ENCODE data around the gene ARL5A.
"Not testable (repeated sequence)": the region's sequence is repeated elsewhere in the genome, so short reads cannot be mapped to it uniquely, and the experiment has no call there.

Gene ARL5A

GRCh38 chr2:151803811-151804210, 24.4 kb downstream of the ARL5A start:
- H3K27ac ChIP-seq: no peak overlapping the region
- no peak overlapping the region for H3K4me3 ChIP-seq (ENCODE audit: low read depth, low read length)
- H3K36me3 ChIP-seq (replicated peaks): peaks cover 9% of the 10 kb centered on the region
- in situ Hi-C loops (cut with HindIII; ENCODE audit: low pct_ligation_motif_present, low sequenced_read_pairs): no loop called here
- no peaks in the 10 kb centered on the region for H3K27me3 ChIP-seq (replicated peaks)
- no peak for TF ChIP-seq CTCF (IDR thresholded peaks at IDR 0.05; ENCODE audit: low read depth, low read length, missing control alignments)
- no peak for DNase-seq

- TF ChIP-seq CTCF (IDR thresholded peaks at IDR 0.05; ENCODE audit: low read depth, low read length, missing control alignments): no peak
- Histone ChIP-seq H3K27me3 (replicated peaks) (no peaks in the 10 kb centered on the region), H3K27ac (no peak overlapping the region), H3K36me3 (replicated peaks) (peaks cover 9% of the 10 kb centered on the region), H3K4me3 (ENCODE audit: low read depth, low read length) (no peak overlapping the region)
- in situ Hi-C loops (cut with HindIII; ENCODE audit: low pct_ligation_motif_present, low sequenced_read_pairs): no loop called here
- no peak for DNase-seq
Observed at GRCh38 chr2:151802315-151802714, 25.9 kb downstream of the ARL5A start.

- no peak for TF ChIP-seq CTCF (IDR thresholded peaks at IDR 0.05; ENCODE audit: low read depth, low read length, missing control alignments)
- H3K36me3 ChIP-seq (replicated peaks): peaks cover 2% of the 10 kb centered on the region
- no peak overlapping the region for H3K4me3 ChIP-seq (ENCODE audit: low read depth, low read length)
- H3K27ac ChIP-seq: no peak overlapping the region
- no peaks in the 10 kb centered on the region for H3K27me3 ChIP-seq (replicated peaks)
- in situ Hi-C loops (cut with HindIII; ENCODE audit: low pct_ligation_motif_present, low sequenced_read_pairs): no loop called here
- no peak for DNase-seq
Observed at GRCh38 chr2:151799886-151800292, 28.3 kb downstream of the ARL5A start.

- Histone ChIP-seq H3K27ac (no peak overlapping the region), H3K36me3 (replicated peaks) (no peaks in the 10 kb centered on the region), H3K27me3 (replicated peaks) (no peaks in the 10 kb centered on the region), H3K4me3 (ENCODE audit: low read depth, low read length) (no peak overlapping the region)
- in situ Hi-C loops (cut with HindIII; ENCODE audit: low pct_ligation_motif_present, low sequenced_read_pairs): no loop called here
- no peak for TF ChIP-seq CTCF (IDR thresholded peaks at IDR 0.05; ENCODE audit: low read depth, low read length, missing control alignments)
- no peak for DNase-seq
Observed at GRCh38 chr2:151796774-151797173, 31.4 kb downstream of the ARL5A start.

- Histone ChIP-seq H3K36me3 (replicated peaks) (no peaks in the 10 kb centered on the region), H3K27ac (no peak overlapping the region), H3K4me3 (ENCODE audit: low read depth, low read length) (no peak overlapping the region), H3K27me3 (replicated peaks) (no peaks in the 10 kb centered on the region)
- in situ Hi-C loops (cut with HindIII; ENCODE audit: low pct_ligation_motif_present, low sequenced_read_pairs): no loop called here
- no peak for TF ChIP-seq CTCF (IDR thresholded peaks at IDR 0.05; ENCODE audit: low read depth, low read length, missing control alignments)
- DNase-seq: no peak
Observed at GRCh38 chr2:151795646-151796240, 32.5 kb downstream of the ARL5A start.

- H3K4me3 ChIP-seq (ENCODE audit: low read depth, low read length); DNase-seq; H3K27me3 ChIP-seq (replicated peaks); H3K27ac ChIP-seq; in situ Hi-C loops (cut with HindIII; ENCODE audit: low pct_ligation_motif_present, low sequenced_read_pairs); H3K36me3 ChIP-seq (replicated peaks): not testable (repeated sequence)
Observed at GRCh38 chr2:151794422-151794821, 33.8 kb downstream of the ARL5A start.

All from brain microvascular endothelial cell (primary cell).